Smooth muscle cell (in vitro differentiated cells): ENCODE data around the gene FAM193B. TPM values are rescaled to one million over a fixed set of nuclear protein-coding genes. Genes with fewer than 3 reads are reported as not detected.

ENCODE experiments used
- DNase-seq: peaks from one replicate; lab custom pipeline; 2025; ENCODE audit not compliant: unreplicated experiment; lab: John Stamatoyannopoulos, UW
- H2AFZ ChIP-seq: fragments of 200-600 bp; sonication (generic); 2 replicates; pipeline ENCODE4 v1.6.0; 2016; ENCODE audit warnings: antibody characterized with exemption, low read depth, mild to moderate bottlenecking
- H3F3A ChIP-seq: fragments of 200-600 bp; sonication (generic); 2 replicates; pipeline ENCODE4 v1.6.0; 2017; ENCODE audit warnings: antibody characterized with exemption, low read depth
- H3K27ac ChIP-seq: fragments of 200-600 bp; sonication (generic); 2 replicates; pipeline ENCODE4 v1.5.1; 2016; ENCODE audit warnings: low read depth, mild to moderate bottlenecking
- H3K27me3 ChIP-seq: fragments of 200-600 bp; sonication (generic); 2 replicates; pipeline ENCODE4 v1.6.1; 2016; ENCODE audit warnings: low read depth, mild to moderate bottlenecking
- H3K36me3 ChIP-seq: fragments of 200-600 bp; sonication (generic); 2 replicates; pipeline ENCODE4 v1.5.1; 2016; ENCODE audit warnings: low read depth
- H3K4me1 ChIP-seq: fragments of 200-600 bp; sonication (generic); 2 replicates; pipeline ENCODE4 v1.5.1; 2016; ENCODE audit warnings: low read depth
- H3K4me2 ChIP-seq: fragments of 200-600 bp; sonication (generic); 2 replicates; pipeline ENCODE4 v1.6.0; 2016; ENCODE audit warnings: mild to moderate bottlenecking
- H3K4me3 ChIP-seq: fragments of 200-600 bp; sonication (generic); 2 replicates; pipeline ENCODE4 v1.5.1; 2016; ENCODE audit warnings: mild to moderate bottlenecking
- H3K79me2 ChIP-seq: fragments of 200-600 bp; sonication (generic); 2 replicates; pipeline ENCODE4 v1.6.0; 2016; ENCODE audit warnings: low read depth, mild to moderate bottlenecking
- H3K9ac ChIP-seq: fragments of 200-600 bp; sonication (generic); 2 replicates; pipeline ENCODE4 v1.6.0; 2016; ENCODE audit warnings: low read depth
- H3K9me3 ChIP-seq: fragments of 200-600 bp; sonication (generic); replicated peaks from 2 replicates; pipeline ENCODE4 v1.5.1; 2016; ENCODE audit warnings: low read depth
- H4K20me1 ChIP-seq: fragments of 200-600 bp; sonication (generic); 2 replicates; pipeline ENCODE4 v1.6.0; 2016; ENCODE audit warnings: low read depth
- WGBS: methylation state at CpG from one replicate; pipeline ENCODE4 v1.1.7; 2016; ENCODE audit warnings: low lambda C conversion rate; 5-methylcytosine and 5-hydroxymethylcytosine counted together
- polyA plus RNA-seq: library from polyadenylated mRNA; unstranded; fragments of >200 nt; fragmentation: Nextera tagmentation; extraction: Ambion mirVana; gene quantifications from 2 replicates; pipeline ENCODE4 v1.2.1, GENCODE V29; 2016
- total RNA-seq: library from RNA; depleted of rRNA; stranded (reverse); fragments of >200 nt; gene quantifications from 2 replicates; pipeline ENCODE4 v1.2.3, GENCODE V29; 2014
- TF ChIP-seq, protein P1 (sequence below): fragments of 200-600 bp; sonication (generic); IDR thresholded peaks from 2 replicates; pipeline ENCODE4 v1.5.1; 2017; ENCODE audit warnings: borderline replicate concordance, mild to moderate bottlenecking, antibody characterized with exemption; ENCODE audit not compliant: insufficient read depth, poor library complexity, severe bottlenecking

The FAM193B gene
- total and polyA plus RNA-seq, 2 experiments from 2014 or later = 28.3 to 42.8 TPM

DNA sequence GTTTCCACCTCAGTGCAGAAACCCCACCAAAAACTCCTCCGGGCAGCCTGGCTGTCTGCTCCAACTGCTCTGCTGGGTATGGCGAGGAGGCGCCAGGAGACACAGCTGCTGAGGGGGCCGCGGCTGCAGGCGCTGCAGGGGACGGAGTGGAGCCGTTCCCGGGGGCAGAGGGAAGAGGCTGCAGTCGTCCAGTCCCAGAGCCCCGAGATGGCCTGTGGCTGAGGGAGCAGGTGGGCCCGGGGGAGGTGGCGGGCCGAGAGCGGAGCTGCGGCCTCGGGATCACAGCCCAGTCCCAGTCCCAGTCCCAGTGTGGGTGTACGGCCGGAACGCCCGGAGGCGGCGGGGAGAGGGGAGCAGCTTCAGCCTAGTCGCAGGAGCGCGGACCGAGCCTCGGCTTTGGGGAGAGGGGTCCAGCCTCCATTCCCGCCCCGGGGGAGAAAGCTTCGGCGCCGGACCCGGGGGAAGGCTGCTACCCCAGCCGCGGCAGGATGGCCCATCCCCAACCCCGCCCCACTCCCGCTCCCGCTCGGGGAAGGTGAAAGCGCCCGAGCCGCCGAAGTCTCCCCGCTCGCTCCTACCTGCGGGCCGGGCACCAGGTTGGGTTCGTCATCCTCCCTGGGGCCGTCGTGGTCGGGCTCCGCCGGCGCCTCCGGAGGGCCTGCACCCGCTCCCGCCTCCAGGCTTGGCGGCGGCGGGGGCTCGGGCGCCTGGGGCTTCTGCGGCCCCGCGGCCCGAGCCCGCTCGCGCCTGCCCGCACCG, 513 bp downstream of the FAM193B start:
- Histone ChIP-seq H3K4me1 (peaks cover 19% of the 10 kb centered on the region), H3F3A (peaks cover under 1% of the 10 kb centered on the region), H3K4me3 (peak overlapping the region; percentile 89), H3K36me3 (no peaks in the 10 kb centered on the region), H3K27ac (peak overlapping the region; percentile 19), H3K9ac (peak overlapping the region; percentile 65), H4K20me1 (peaks cover 49% of the 10 kb centered on the region), H3K9me3 (no peaks in the 10 kb centered on the region), H3K27me3 (no peaks in the 10 kb centered on the region), H3K4me2 (peak overlapping the region; percentile 98), H2AFZ (peak overlapping the region; percentile 25), H3K79me2 (peaks cover 58% of the 10 kb centered on the region)
- TF ChIP-seq, protein P1, sequence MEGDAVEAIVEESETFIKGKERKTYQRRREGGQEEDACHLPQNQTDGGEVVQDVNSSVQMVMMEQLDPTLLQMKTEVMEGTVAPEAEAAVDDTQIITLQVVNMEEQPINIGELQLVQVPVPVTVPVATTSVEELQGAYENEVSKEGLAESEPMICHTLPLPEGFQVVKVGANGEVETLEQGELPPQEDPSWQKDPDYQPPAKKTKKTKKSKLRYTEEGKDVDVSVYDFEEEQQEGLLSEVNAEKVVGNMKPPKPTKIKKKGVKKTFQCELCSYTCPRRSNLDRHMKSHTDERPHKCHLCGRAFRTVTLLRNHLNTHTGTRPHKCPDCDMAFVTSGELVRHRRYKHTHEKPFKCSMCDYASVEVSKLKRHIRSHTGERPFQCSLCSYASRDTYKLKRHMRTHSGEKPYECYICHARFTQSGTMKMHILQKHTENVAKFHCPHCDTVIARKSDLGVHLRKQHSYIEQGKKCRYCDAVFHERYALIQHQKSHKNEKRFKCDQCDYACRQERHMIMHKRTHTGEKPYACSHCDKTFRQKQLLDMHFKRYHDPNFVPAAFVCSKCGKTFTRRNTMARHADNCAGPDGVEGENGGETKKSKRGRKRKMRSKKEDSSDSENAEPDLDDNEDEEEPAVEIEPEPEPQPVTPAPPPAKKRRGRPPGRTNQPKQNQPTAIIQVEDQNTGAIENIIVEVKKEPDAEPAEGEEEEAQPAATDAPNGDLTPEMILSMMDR = no peak
- no peak for DNase-seq
- WGBS = under 1% methylated on average over 35 of the region's 72 CpGs

GRCh38 chr5:177552839-177553455, 1.4 kb downstream of the FAM193B start:
- Histone ChIP-seq H3K27me3 (no peaks in the 10 kb centered on the region), H4K20me1 (peaks cover 58% of the 10 kb centered on the region), H2AFZ (no peak overlapping the region), H3K9ac (peak overlapping the region; percentile 65), H3F3A (peaks cover 5% of the 10 kb centered on the region), H3K4me1 (peaks cover 19% of the 10 kb centered on the region), H3K4me3 (peak overlapping the region; percentile 89), H3K9me3 (no peaks in the 10 kb centered on the region), H3K36me3 (no peaks in the 10 kb centered on the region), H3K4me2 (peak overlapping the region; percentile 98), H3K27ac (peak overlapping the region; percentile 19), H3K79me2 (peaks cover 66% of the 10 kb centered on the region)
- DNase-seq = no peak
- WGBS = 62% methylated on average over 16 of the region's 16 CpGs
- TF ChIP-seq, protein P1 = no peak

DNA sequence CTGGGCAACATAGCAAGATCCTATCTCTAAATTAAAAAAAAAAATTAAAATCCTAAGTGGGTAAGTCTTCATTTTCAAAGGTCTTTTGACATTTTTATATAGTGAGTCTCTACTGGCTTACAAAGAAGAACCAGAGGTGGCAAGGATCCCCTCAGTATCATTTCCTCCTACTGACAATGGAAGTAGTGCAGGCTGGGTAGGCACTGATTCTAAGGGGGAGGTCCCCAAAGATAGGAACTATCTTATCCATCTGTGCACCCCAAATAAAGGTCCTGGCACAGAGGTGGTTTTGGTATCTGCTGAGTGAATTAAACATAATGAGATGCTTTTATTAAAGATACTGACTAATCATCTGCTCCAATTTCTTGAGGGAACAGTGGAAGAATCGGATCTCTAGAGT, 4.2 kb downstream of the FAM193B start:
- peaks cover 22% of the 10 kb centered on the region for H3K4me1 ChIP-seq
- no peak for DNase-seq
- H3K36me3 ChIP-seq = no peaks in the 10 kb centered on the region
- H4K20me1 ChIP-seq = peaks cover 83% of the 10 kb centered on the region
- no peak overlapping the region for H3K4me2 ChIP-seq
- H3K9me3 ChIP-seq = no peaks in the 10 kb centered on the region
- no peak overlapping the region for H2AFZ ChIP-seq
- no peak overlapping the region for H3K27ac ChIP-seq
- peaks cover 20% of the 10 kb centered on the region for H3F3A ChIP-seq
- 95% methylated on average over 1 of the region's 1 CpG for WGBS
- no peak overlapping the region for H3K9ac ChIP-seq
- H3K4me3 ChIP-seq = no peak overlapping the region
- TF ChIP-seq, protein P1 = no peak
- H3K27me3 ChIP-seq = no peaks in the 10 kb centered on the region
- H3K79me2 ChIP-seq = peaks cover 74% of the 10 kb centered on the region

DNA sequence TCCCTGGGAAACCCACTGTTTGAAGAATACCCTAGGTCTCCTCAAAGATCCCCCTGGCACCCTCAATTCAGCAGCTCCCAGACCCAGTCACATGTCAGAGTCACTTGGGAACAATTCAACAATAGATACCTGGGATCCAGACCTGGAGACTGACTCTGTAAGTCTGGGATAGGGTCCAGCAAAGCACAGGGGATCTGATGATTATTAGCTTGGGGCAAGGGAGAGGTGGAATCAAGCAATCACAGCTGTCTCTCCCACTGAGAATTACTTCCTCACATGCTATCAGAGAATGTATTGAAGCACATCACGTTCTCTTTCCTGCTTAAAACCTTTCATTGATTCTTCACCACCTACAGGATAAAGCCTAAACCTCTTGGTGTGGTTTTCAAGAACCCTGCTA, 5.9 kb downstream of the FAM193B start:
- DNase-seq = no peak
- TF ChIP-seq, protein P1 = no peak
- Histone ChIP-seq H3F3A (peaks cover 20% of the 10 kb centered on the region), H2AFZ (no peak overlapping the region), H3K4me3 (no peak overlapping the region), H4K20me1 (peaks cover 96% of the 10 kb centered on the region), H3K79me2 (peaks cover 78% of the 10 kb centered on the region), H3K4me1 (peaks cover 27% of the 10 kb centered on the region), H3K9me3 (no peaks in the 10 kb centered on the region), H3K27me3 (no peaks in the 10 kb centered on the region), H3K27ac (no peak overlapping the region), H3K9ac (no peak overlapping the region), H3K36me3 (no peaks in the 10 kb centered on the region), H3K4me2 (no peak overlapping the region)
- 92% methylated on average over 1 of the region's 1 CpG for WGBS
